Fibroblast of lung (primary cell): ENCODE data around the gene UMPS. TPM values are rescaled to one million over a fixed set of nuclear protein-coding genes. Genes with fewer than 3 reads are reported as not detected.

Source experiments
- DNase-seq, 2 donors: peaks; one replicate each; pipeline versions ENCODE4 v3.0.0 to v3.0.0-alpha.2; 2010; ENCODE audit warnings: low read depth in 2 of 2
- H2AFZ ChIP-seq: 2 replicates; pipeline ENCODE4 v1.5.1; 2012; ENCODE audit warnings: low read length, control low read depth, inconsistent platforms
- H3K27ac ChIP-seq: 2 replicates; pipeline ENCODE4 v1.5.1; 2011; ENCODE audit warnings: low read length, control low read depth; ENCODE audit not compliant: insufficient read depth
- H3K27me3 ChIP-seq: 2 replicates; pipeline ENCODE4 v1.5.1; 2011; ENCODE audit warnings: mild to moderate bottlenecking, low read length; ENCODE audit not compliant: control insufficient read depth, insufficient read depth
- H3K36me3 ChIP-seq: 2 replicates; pipeline ENCODE4 v1.5.1; 2011; ENCODE audit warnings: low read length; ENCODE audit not compliant: control insufficient read depth, insufficient read depth
- H3K4me1 ChIP-seq: 2 replicates; pipeline ENCODE4 v1.5.1; 2011; ENCODE audit warnings: low read length; ENCODE audit not compliant: control insufficient read depth, insufficient read depth; ENCODE audit errors: extremely low read depth
- H3K4me2 ChIP-seq: 2 replicates; pipeline ENCODE4 v1.5.1; 2011; ENCODE audit warnings: low read length, control low read depth; ENCODE audit not compliant: insufficient read depth; ENCODE audit errors: extremely low read depth
- H3K4me3 ChIP-seq, 4 experiments: fragments of 200-600 bp in 1 of 4; sonication (generic) in 1 of 4; replicated peaks in 1 of 4; 2 replicates each; pipeline ENCODE4 v1.5.1; 2011 to 2016; ENCODE audit warnings: low read length in 4 of 4, low read depth in 3 of 4, mild to moderate bottlenecking in 3 of 4, control low read depth in 2 of 4, inconsistent platforms in 1 of 4, mixed read lengths in 1 of 4; ENCODE audit not compliant: insufficient read depth in 1 of 4; ENCODE audit errors: control extremely low read depth in 1 of 4
- H3K79me2 ChIP-seq: 2 replicates; pipeline ENCODE4 v1.5.1; 2012; ENCODE audit warnings: mild to moderate bottlenecking, low read length, inconsistent platforms; ENCODE audit not compliant: control insufficient read depth, insufficient read depth
- H3K9ac ChIP-seq: 2 replicates; pipeline ENCODE4 v1.5.1; 2011; ENCODE audit warnings: mild to moderate bottlenecking, low read length, control low read depth; ENCODE audit not compliant: insufficient read depth
- H3K9me3 ChIP-seq: 2 replicates; pipeline ENCODE4 v1.5.1; 2012; ENCODE audit warnings: low read depth, low read length; ENCODE audit not compliant: control insufficient read depth, insufficient read depth
- H4K20me1 ChIP-seq: 2 replicates; pipeline ENCODE4 v1.5.1; 2011; ENCODE audit warnings: low read length; ENCODE audit not compliant: control insufficient read depth, insufficient read depth; ENCODE audit errors: extremely low read depth
- EZH2 ChIP-seq: IDR thresholded peaks from 2 replicates; pipeline ENCODE4 v1.5.1; 2012; ENCODE audit warnings: low read length, control low read depth, mild to moderate bottlenecking; ENCODE audit errors: missing control alignments
- polyA plus RNA-seq, 2 donors: library from polyadenylated mRNA; depleted of rRNA in 1 of 2; stranded (reverse) in 1 of 2; unstranded in 1 of 2; fragments of >200 nt; gene quantifications; 2 replicates each; pipeline ENCODE4 v1.2.1, GENCODE V29; 2011 to 2012; ENCODE audit warnings: missing spikeins in 1 of 2
- total RNA-seq: library from RNA; depleted of rRNA; stranded (reverse); fragments of >200 nt; gene quantifications from 2 replicates; pipeline ENCODE4 v1.2.1, GENCODE V29; 2014
- TF ChIP-seq, protein P1 (sequence below), 2 donors: IDR thresholded peaks in 1 of 2; conservative IDR thresholded peaks in 1 of 2; 1 replicate in 1 of 2; 2 replicates in 1 of 2; pipeline ENCODE4 v1.5.1; 2011 to 2012; ENCODE audit warnings: low read length in 2 of 2, control low read depth in 1 of 2, inconsistent platforms in 1 of 2, low read depth in 1 of 2, mild to moderate bottlenecking in 1 of 2

The UMPS gene
- total and polyA plus RNA-seq, 2 donors (not counting 1 experiment from before 2014, with no cell fraction given): 21.6 to 25.0 TPM

DNA sequence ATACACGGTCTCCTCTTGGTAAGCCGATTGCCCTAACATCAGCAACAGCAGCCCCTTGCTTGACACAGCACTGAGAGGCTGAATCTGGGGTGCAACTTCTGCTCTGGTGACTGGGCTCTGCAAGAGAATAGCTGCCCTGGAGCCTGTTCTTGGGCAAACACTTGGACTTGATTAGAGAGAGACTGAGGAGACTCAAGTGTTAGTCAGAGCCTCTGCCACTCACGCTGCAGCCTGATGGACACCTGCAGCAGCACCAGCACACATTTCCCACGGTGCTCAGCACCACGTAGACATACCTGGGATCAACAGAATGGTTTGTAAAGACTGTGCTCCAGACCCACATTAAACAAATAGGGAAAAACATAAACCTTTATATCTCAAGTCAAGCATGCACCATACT is 35.8 kb upstream of the UMPS start:
- Histone ChIP-seq H3K27me3 (no peaks in the 10 kb centered on the region), H4K20me1 (peaks cover 2% of the 10 kb centered on the region), H3K4me3 (no peak overlapping the region), H3K9me3 (no peaks in the 10 kb centered on the region), H3K36me3 (no peaks in the 10 kb centered on the region), H2AFZ (no peak overlapping the region), H3K4me1 (no peaks in the 10 kb centered on the region), H3K79me2 (no peaks in the 10 kb centered on the region), H3K27ac (no peak overlapping the region), H3K4me2 (no peak overlapping the region), H3K9ac (no peak overlapping the region)
- TF ChIP-seq EZH2: no peak
- TF ChIP-seq, protein P1, sequence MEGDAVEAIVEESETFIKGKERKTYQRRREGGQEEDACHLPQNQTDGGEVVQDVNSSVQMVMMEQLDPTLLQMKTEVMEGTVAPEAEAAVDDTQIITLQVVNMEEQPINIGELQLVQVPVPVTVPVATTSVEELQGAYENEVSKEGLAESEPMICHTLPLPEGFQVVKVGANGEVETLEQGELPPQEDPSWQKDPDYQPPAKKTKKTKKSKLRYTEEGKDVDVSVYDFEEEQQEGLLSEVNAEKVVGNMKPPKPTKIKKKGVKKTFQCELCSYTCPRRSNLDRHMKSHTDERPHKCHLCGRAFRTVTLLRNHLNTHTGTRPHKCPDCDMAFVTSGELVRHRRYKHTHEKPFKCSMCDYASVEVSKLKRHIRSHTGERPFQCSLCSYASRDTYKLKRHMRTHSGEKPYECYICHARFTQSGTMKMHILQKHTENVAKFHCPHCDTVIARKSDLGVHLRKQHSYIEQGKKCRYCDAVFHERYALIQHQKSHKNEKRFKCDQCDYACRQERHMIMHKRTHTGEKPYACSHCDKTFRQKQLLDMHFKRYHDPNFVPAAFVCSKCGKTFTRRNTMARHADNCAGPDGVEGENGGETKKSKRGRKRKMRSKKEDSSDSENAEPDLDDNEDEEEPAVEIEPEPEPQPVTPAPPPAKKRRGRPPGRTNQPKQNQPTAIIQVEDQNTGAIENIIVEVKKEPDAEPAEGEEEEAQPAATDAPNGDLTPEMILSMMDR (conservative IDR thresholded peaks at IDR 0.05 in 1 of 2, IDR thresholded peaks at IDR 0.05 in 1 of 2; ENCODE audit: low read depth in 1 of 2, low read length in 2 of 2): no peak
- no peak for DNase-seq

DNA sequence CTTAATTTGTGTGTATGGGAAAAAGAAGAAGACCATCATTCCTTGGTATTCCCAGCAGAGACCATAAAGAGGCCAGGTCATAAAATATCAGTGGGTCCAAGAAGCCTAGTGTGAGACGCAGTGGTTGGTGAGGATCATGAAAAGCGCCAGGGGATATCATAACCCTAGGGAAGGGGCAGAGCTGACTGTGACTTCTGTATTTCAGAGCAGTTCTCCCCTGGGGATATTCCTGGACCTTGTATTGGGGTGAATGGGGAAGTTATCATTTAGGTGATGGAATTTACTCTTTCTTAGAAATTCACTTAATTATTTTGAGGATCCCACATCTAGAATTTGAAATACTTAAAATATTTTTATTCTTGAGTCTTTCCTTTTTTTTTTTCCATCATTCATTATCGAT is 34.9 kb upstream of the UMPS start:
- Histone ChIP-seq H3K4me1 (no peaks in the 10 kb centered on the region), H2AFZ (no peak overlapping the region), H3K9me3 (no peaks in the 10 kb centered on the region), H3K4me3 (no peak overlapping the region), H3K4me2 (no peak overlapping the region), H3K9ac (no peak overlapping the region), H3K36me3 (no peaks in the 10 kb centered on the region), H3K27me3 (no peaks in the 10 kb centered on the region), H4K20me1 (peaks cover 2% of the 10 kb centered on the region), H3K79me2 (no peaks in the 10 kb centered on the region), H3K27ac (no peak overlapping the region)
- DNase-seq: no peak
- TF ChIP-seq, protein P1 (conservative IDR thresholded peaks at IDR 0.05 in 1 of 2, IDR thresholded peaks at IDR 0.05 in 1 of 2; ENCODE audit: low read depth in 1 of 2, low read length in 2 of 2): no peak
- no peak for TF ChIP-seq EZH2

DNA sequence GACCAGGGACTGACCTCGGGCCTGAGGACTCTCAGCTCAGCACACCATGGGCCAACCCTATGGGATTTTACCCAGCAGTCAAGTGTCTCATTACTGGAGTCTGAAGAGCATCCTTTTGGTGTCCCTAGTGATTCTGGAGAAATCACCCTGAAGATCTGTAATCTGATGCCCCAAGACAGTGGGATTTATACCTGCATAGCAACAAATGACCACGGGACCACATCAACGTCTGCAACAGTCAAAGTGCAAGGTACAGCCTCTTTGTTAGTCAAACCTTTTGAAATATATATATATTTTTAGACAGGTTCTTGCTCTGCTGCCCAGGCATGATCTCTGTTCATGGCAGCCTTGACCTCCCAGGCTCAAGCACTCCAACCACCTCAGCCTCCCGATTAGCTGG is 34.2 kb upstream of the UMPS start:
- H4K20me1 ChIP-seq: peaks cover 2% of the 10 kb centered on the region
- H3K9me3 ChIP-seq: no peaks in the 10 kb centered on the region
- no peak overlapping the region for H3K4me2 ChIP-seq
- no peaks in the 10 kb centered on the region for H3K27me3 ChIP-seq
- no peak overlapping the region for H3K4me3 ChIP-seq
- H3K9ac ChIP-seq: no peak overlapping the region
- H3K36me3 ChIP-seq: no peaks in the 10 kb centered on the region
- no peaks in the 10 kb centered on the region for H3K79me2 ChIP-seq
- TF ChIP-seq, protein P1 (conservative IDR thresholded peaks at IDR 0.05 in 1 of 2, IDR thresholded peaks at IDR 0.05 in 1 of 2; ENCODE audit: low read depth in 1 of 2, low read length in 2 of 2): no peak
- TF ChIP-seq EZH2: no peak
- H2AFZ ChIP-seq: no peak overlapping the region
- H3K27ac ChIP-seq: no peak overlapping the region
- peaks cover under 1% of the 10 kb centered on the region for H3K4me1 ChIP-seq
- no peak for DNase-seq
